IPS-18a (cell line): Measurements from ENCODE around the gene C21orf91.

Source experiments
- H3K27ac ChIP-seq: one replicate; pipeline ENCODE4 v1.5.1; 2013; ENCODE audit warnings: low read length
- H3K27me3 ChIP-seq: one replicate; pipeline ENCODE4 v1.6.1; 2013; ENCODE audit warnings: mild to moderate bottlenecking, low read length; ENCODE audit not compliant: control insufficient read depth, insufficient read depth
- H3K36me3 ChIP-seq: one replicate; pipeline ENCODE4 v1.6.1; 2013; ENCODE audit warnings: low read depth, low read length; ENCODE audit not compliant: control insufficient read depth
- H3K4me1 ChIP-seq: one replicate; pipeline ENCODE4 v1.6.1; 2013; ENCODE audit warnings: low read depth, low read length; ENCODE audit not compliant: control insufficient read depth
- H3K4me3 ChIP-seq: one replicate; pipeline ENCODE4 v1.5.1; 2013; ENCODE audit warnings: low read length
- H3K9ac ChIP-seq: one replicate; pipeline ENCODE4 v1.6.1; 2013; ENCODE audit warnings: mild to moderate bottlenecking, low read length, moderate library complexity
- H3K9me3 ChIP-seq: one replicate; pipeline ENCODE4 v1.6.1; 2013; ENCODE audit warnings: low read depth, low read length; ENCODE audit not compliant: control insufficient read depth

Gene C21orf91

GRCh38 chr21:17742940-17743592 lies 76.1 kb downstream of the C21orf91 start:
- H3K36me3 ChIP-seq, result no peaks in the 10 kb centered on the region
- peaks cover 4% of the 10 kb centered on the region for H3K9me3 ChIP-seq
- H3K4me3 ChIP-seq, result no peak overlapping the region
- no peak overlapping the region for H3K9ac ChIP-seq
- no peak overlapping the region for H3K27ac ChIP-seq
- no peaks in the 10 kb centered on the region for H3K27me3 ChIP-seq
- peaks cover 4% of the 10 kb centered on the region for H3K4me1 ChIP-seq

- no peaks in the 10 kb centered on the region for H3K27me3 ChIP-seq
- H3K27ac ChIP-seq, result no peak overlapping the region
Measured at GRCh38 chr21:17742181-17742580, 77.0 kb downstream of the C21orf91 start.

More at GRCh38 chr21:17742181-17742580, 77.0 kb downstream of the C21orf91 start:
- H3K36me3 ChIP-seq, result no peaks in the 10 kb centered on the region
- no peak overlapping the region for H3K9ac ChIP-seq
- H3K4me1 ChIP-seq, result peaks cover 4% of the 10 kb centered on the region
- peaks cover 4% of the 10 kb centered on the region for H3K9me3 ChIP-seq
- H3K4me3 ChIP-seq, result no peak overlapping the region
